Measurements from ENCODE around the gene AMDHD2. TPM values are rescaled to one million over a fixed set of nuclear protein-coding genes. Genes with fewer than 3 reads are reported as not detected.

Gene AMDHD2
- total and polyA plus RNA-seq, 2 of the 13 experiments (the other 11 are each of a cell fraction or from before 2014, with no cell fraction given): 33.5 to 39.1 TPM

GRCh38 chr16:2532494-2533141, 12.4 kb downstream of the AMDHD2 start (continued):
- TF ChIP-seq SRSF4 (IDR thresholded peaks at IDR 0.05; ENCODE audit: low read depth, low read length, poor library complexity, severe bottlenecking): no peak
- peak; percentile 66 for TF ChIP-seq HNRNPLL (IDR thresholded peaks at IDR 0.05; ENCODE audit: low read depth, low read length, poor library complexity, severe bottlenecking)
- TF ChIP-seq ETV6 (CRISPR knock-in tag; conservative IDR thresholded peaks at IDR 0.05): no peak
- no peak; the same call in 1 of the 2 replicates for TF ChIP-seq BCL6 (CRISPR knock-in tag; IDR thresholded peaks at IDR 0.05)
- peak; percentile 89 for TF ChIP-seq ZNF460 (CRISPR knock-in tag; IDR thresholded peaks at IDR 0.05; ENCODE audit: borderline replicate concordance)
- TF ChIP-seq ELF1 (CRISPR knock-in tag; IDR thresholded peaks at IDR 0.05): 0 out of 2 replicates have a peak, but pooled peaks have one; percentile 26
- peak; percentile 6; the same call in 1 of the 2 replicates for TF ChIP-seq PATZ1 (CRISPR knock-in tag; IDR thresholded peaks at IDR 0.05)
- TF ChIP-seq MAZ (IDR thresholded peaks at IDR 0.05; ENCODE audit: borderline replicate concordance, low read depth, low read length): no peak
- no peak for TF ChIP-seq MAZ (CRISPR knock-in tag; IDR thresholded peaks at IDR 0.05; ENCODE audit: low read depth)
- peak; percentile 46 for TF ChIP-seq POLR2AphosphoS5 (IDR thresholded peaks at IDR 0.05; ENCODE audit: low read depth, low read length)
- TF ChIP-seq ZNF331 (CRISPR knock-in tag; IDR thresholded peaks at IDR 0.05): no peak
- no peak for TF ChIP-seq PCBP1 (IDR thresholded peaks at IDR 0.05; ENCODE audit: borderline replicate concordance, low read depth, low read length)
- peak; percentile 51; the same call in 1 of the 2 replicates for TF ChIP-seq ZNF619 (CRISPR knock-in tag; IDR thresholded peaks at IDR 0.05)
- TF ChIP-seq SALL1 (CRISPR knock-in tag; IDR thresholded peaks at IDR 0.05): peak; percentile 31; the same call in 1 of the 2 replicates
- no peak for TF ChIP-seq TRAFD1 (CRISPR knock-in tag; IDR thresholded peaks at IDR 0.05; ENCODE audit: borderline replicate concordance)
- 0 out of 2 replicates have a peak, but pooled peaks have one; percentile 20 for TF ChIP-seq HINFP (CRISPR knock-in tag; IDR thresholded peaks at IDR 0.05; ENCODE audit: low read depth)
- TF ChIP-seq FIP1L1 (IDR thresholded peaks at IDR 0.05; ENCODE audit: borderline replicate concordance, insufficient read depth, low read depth, low read length): 0 out of 2 replicates have a peak, but pooled peaks have one; percentile 81
- no peak for TF ChIP-seq ZNF781 (CRISPR knock-in tag; IDR thresholded peaks at IDR 0.05; ENCODE audit: borderline replicate concordance, not compliant biosample characterization)
- no peak for TF ChIP-seq ATAD3A (CRISPR knock-in tag; IDR thresholded peaks at IDR 0.05)
- 0 out of 2 replicates have a peak, but pooled peaks have one; percentile 3 for TF ChIP-seq ZBTB7B (CRISPR knock-in tag; IDR thresholded peaks at IDR 0.05)
- 0 out of 2 replicates have a peak, but pooled peaks have one; percentile 28 for TF ChIP-seq RXRB (CRISPR knock-in tag; IDR thresholded peaks at IDR 0.05; ENCODE audit: borderline replicate concordance)
- no peak for TF ChIP-seq ZNF644 (CRISPR knock-in tag; IDR thresholded peaks at IDR 0.05; ENCODE audit: low read depth)
- TF ChIP-seq GMEB1 (CRISPR knock-in tag; IDR thresholded peaks at IDR 0.05; ENCODE audit: borderline replicate concordance): no peak
